K562 (cell line): ENCODE measurements around the gene MDM4. TPM values are rescaled to one million over a fixed set of nuclear protein-coding genes. Genes with fewer than 3 reads are reported as not detected.
A peak's percentile ranks its signal among the peaks of the same experiment; 100 is the strongest.

ENCODE experiments used
- HDAC2 ChIP-seq: fragments of 450-650 bp; IDR thresholded peaks from 2 replicates; pipeline ENCODE4 v1.6.1; 2016; ENCODE audit warnings: mild to moderate bottlenecking
- JUNB ChIP-seq: fragments of 450-650 bp; formaldehyde crosslinking; conservative IDR thresholded peaks from 2 replicates; pipeline ENCODE4 v1.4.0; 2020; ENCODE audit warnings: mild to moderate bottlenecking
- MITF ChIP-seq: IDR thresholded peaks from 2 replicates; pipeline ENCODE4 v1.6.1; 2014; ENCODE audit warnings: antibody characterized with exemption
- NEUROD1 ChIP-seq: fragments of 150-350 bp; IDR thresholded peaks from 2 replicates; pipeline ENCODE4 v1.6.1; 2014; ENCODE audit warnings: borderline replicate concordance, low read length, low read depth; ENCODE audit not compliant: partially characterized antibody
- NR2C1 ChIP-seq, 2 experiments: fragments of 450-650 bp; IDR thresholded peaks; 2 replicates each; pipeline ENCODE4 v1.6.1; 2017; ENCODE audit warnings: mild to moderate bottlenecking in 2 of 2, antibody characterized with exemption in 1 of 2, inconsistent platforms in 1 of 2, missing compliant biosample characterization in 1 of 2, missing genetic modification characterization in 1 of 2
- NR2C2 ChIP-seq, 2 experiments: fragments of 200-800 bp in 1 of 2; sonication (Bioruptor generic) in 1 of 2; sonication (generic) in 1 of 2; formaldehyde crosslinking in 1 of 2; IDR thresholded peaks; 2 replicates each; pipeline versions ENCODE4 v1.6.1 to v1.8.0; 2016 to 2022; ENCODE audit warnings: mild to moderate bottlenecking in 1 of 2, missing compliant biosample characterization in 1 of 2, missing genetic modification characterization in 1 of 2, missing genetic modification reagents in 1 of 2
- PTTG1 ChIP-seq: fragments of 450-650 bp; IDR thresholded peaks from 2 replicates; pipeline ENCODE4 v1.6.1; 2016; ENCODE audit warnings: low read depth, mild to moderate bottlenecking, missing genetic modification characterization, missing compliant biosample characterization
- RFX1 ChIP-seq: fragments of 450-650 bp; IDR thresholded peaks from 2 replicates; pipeline ENCODE4 v1.6.1; 2016; ENCODE audit warnings: mild to moderate bottlenecking, moderate library complexity
- SMAD2 ChIP-seq: fragments of 150-350 bp; IDR thresholded peaks from 2 replicates; pipeline ENCODE4 v1.6.1; 2014; ENCODE audit warnings: low read depth, mild to moderate bottlenecking, low read length
- SMARCB1 ChIP-seq: IDR thresholded peaks from 2 replicates; pipeline ENCODE4 v1.6.1; 2011; ENCODE audit warnings: improper control_type of control experiment, low read depth; ENCODE audit not compliant: insufficient read length
- YBX1 ChIP-seq: fragments of 450-650 bp; IDR thresholded peaks from 2 replicates; pipeline ENCODE4 v1.7.1; 2016; ENCODE audit warnings: mild to moderate bottlenecking
- ZBTB26 ChIP-seq: fragments of 450-650 bp; formaldehyde crosslinking; IDR thresholded peaks from 2 replicates; pipeline ENCODE4 v1.4.0; 2022; ENCODE audit warnings: missing genetic modification characterization
- ZHX1 ChIP-seq: fragments of 150-350 bp; conservative IDR thresholded peaks from 2 replicates; pipeline ENCODE4 v1.6.1; 2014; ENCODE audit warnings: low read length
- ZKSCAN3 ChIP-seq: fragments of 250-450 bp; sonication (Bioruptor Pico); IDR thresholded peaks from 2 replicates; pipeline ENCODE4 v1.4.0; 2020
- ZNF140 ChIP-seq: fragments of 250-450 bp; sonication (Bioruptor Pico); IDR thresholded peaks from 2 replicates; pipeline ENCODE4 v1.8.0; 2021; ENCODE audit warnings: moderate library complexity, mild to moderate bottlenecking, inconsistent platforms
- ZNF274 ChIP-seq: IDR thresholded peaks from 2 replicates; pipeline ENCODE4 v1.6.1; 2011; ENCODE audit warnings: low read depth, mild to moderate bottlenecking, low read length, moderate library complexity, borderline replicate concordance
- ZNF280B ChIP-seq: fragments of 250-450 bp; sonication (Bioruptor Pico); IDR thresholded peaks from 2 replicates; pipeline ENCODE4 v1.5.1; 2021; ENCODE audit warnings: mild to moderate bottlenecking
- polyA plus RNA-seq, 8 experiments: library from polyadenylated mRNA; depleted of rRNA in 4 of 8; stranded (reverse) in 5 of 8; unstranded in 3 of 8; fragments of >200 nt; fragmentation: Nextera tagmentation in 2 of 8; fragmentation: Illumina TruSeq in 1 of 8; extraction: Ambion mirVana in 2 of 8; extraction: Trizol in 1 of 8; gene quantifications; 2 replicates each; pipeline versions ENCODE4 v1.2.1 to v1.2.3, GENCODE V29; 2011 to 2014; ENCODE audit warnings: inconsistent platforms in 1 of 8, missing spikeins in 1 of 8
- total RNA-seq, 7 experiments: library from RNA; depleted of rRNA in 6 of 7; stranded (reverse); fragments of >200 nt in 6 of 7; fragmentation: Illumina TruSeq in 2 of 7; extraction: Trizol in 2 of 7; gene quantifications; 2 replicates each; pipeline versions ENCODE4 v1.2.1 to v1.2.3, GENCODE V29; 2011 to 2021; ENCODE audit warnings: low replicate concordance in 1 of 7
- TF ChIP-seq, protein P1 (sequence below), 2 experiments: fragments of 200-800 bp in 1 of 2; sonication (Bioruptor generic) in 1 of 2; sonication (generic) in 1 of 2; formaldehyde crosslinking in 1 of 2; IDR thresholded peaks in 1 of 2; conservative IDR thresholded peaks in 1 of 2; 2 replicates each; pipeline versions ENCODE4 v1.5.0 to v1.6.1; 2016 to 2020; ENCODE audit warnings: missing compliant biosample characterization in 1 of 2, missing genetic modification characterization in 1 of 2, missing genetic modification reagents in 1 of 2

The MDM4 gene
- total and polyA plus RNA-seq, 9 of the 15 experiments (the other 6 are each of a cell fraction or from before 2014, with no cell fraction given), result 3.3 to 61.7 (median 21.2) TPM

GRCh38 chr1:204506201-204506968 is 9.8 kb upstream of the MDM4 start (continued):
- TF ChIP-seq SMARCB1 (no peak), NR2C1 (IDR thresholded peaks at IDR 0.05) (peak; percentile 37; the same call in 1 of the 2 replicates), NR2C1 (tag; IDR thresholded peaks at IDR 0.05) (no peak), ZKSCAN3 (CRISPR knock-in tag) (no peak), HDAC2 (no peak; the same call in 1 of the 2 replicates), MITF (no peak), PTTG1 (tag) (no peak), ZNF274 (no peak), RFX1 (0 out of 2 replicates have a peak, but pooled peaks have one; percentile 12), JUNB (CRISPR knock-in tag) (no peak), NEUROD1 (peak; percentile 55), NR2C2 (CRISPR knock-in tag; IDR thresholded peaks at IDR 0.05) (no peak), NR2C2 (tag; IDR thresholded peaks at IDR 0.05) (peak; percentile 49; the same call in 1 of the 2 replicates), YBX1 (no peak), ZNF280B (no peak), ZNF140 (no peak), ZHX1 (no peak), SMAD2 (no peak), ZBTB26 (no peak)
- TF ChIP-seq, protein P1, sequence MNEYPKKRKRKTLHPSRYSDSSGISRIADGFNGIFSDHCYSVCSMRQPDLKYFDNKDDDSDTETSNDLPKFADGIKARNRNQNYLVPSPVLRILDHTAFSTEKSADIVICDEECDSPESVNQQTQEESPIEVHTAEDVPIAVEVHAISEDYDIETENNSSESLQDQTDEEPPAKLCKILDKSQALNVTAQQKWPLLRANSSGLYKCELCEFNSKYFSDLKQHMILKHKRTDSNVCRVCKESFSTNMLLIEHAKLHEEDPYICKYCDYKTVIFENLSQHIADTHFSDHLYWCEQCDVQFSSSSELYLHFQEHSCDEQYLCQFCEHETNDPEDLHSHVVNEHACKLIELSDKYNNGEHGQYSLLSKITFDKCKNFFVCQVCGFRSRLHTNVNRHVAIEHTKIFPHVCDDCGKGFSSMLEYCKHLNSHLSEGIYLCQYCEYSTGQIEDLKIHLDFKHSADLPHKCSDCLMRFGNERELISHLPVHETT (CRISPR knock-in tag; conservative IDR thresholded peaks at IDR 0.05 in 1 of 2, IDR thresholded peaks at IDR 0.05 in 1 of 2), result peak in 1 of 2 experiments; percentile 71; a peak in 1 of 4 replicates
